Karpas-422 (cell line): ENCODE measurements around the gene ZFP36L1. TPM values are rescaled to one million over a fixed set of nuclear protein-coding genes. Genes with fewer than 3 reads are reported as not detected.

Source experiments
- DNase-seq: peaks from one replicate; pipeline ENCODE4 v3.0.0-alpha.2; 2015
- H2AFZ ChIP-seq: fragments of 200-600 bp; sonication (generic); 2 replicates; pipeline ENCODE4 v1.6.1; 2014; ENCODE audit warnings: antibody characterized with exemption, low read length, mixed read lengths
- H3K27ac ChIP-seq: fragments of 200-600 bp; sonication (generic); 2 replicates; pipeline ENCODE4 v1.5.1; 2014; ENCODE audit warnings: mild to moderate bottlenecking, low read length, moderate library complexity
- H3K27me3 ChIP-seq: fragments of 200-600 bp; sonication (generic); 2 replicates; pipeline ENCODE4 v1.6.1; 2014; ENCODE audit warnings: low read length, mixed read lengths
- H3K36me3 ChIP-seq: fragments of 200-600 bp; sonication (generic); 2 replicates; pipeline ENCODE4 v1.6.1; 2014; ENCODE audit warnings: low read length, mixed read lengths; ENCODE audit not compliant: insufficient read depth
- H3K4me1 ChIP-seq: fragments of 200-600 bp; sonication (generic); 2 replicates; pipeline ENCODE4 v1.6.1; 2014; ENCODE audit warnings: mild to moderate bottlenecking, low read length, mixed read lengths
- H3K4me2 ChIP-seq: fragments of 200-600 bp; sonication (generic); 2 replicates; pipeline ENCODE4 v1.6.1; 2014; ENCODE audit warnings: low read length, low read depth, mild to moderate bottlenecking; ENCODE audit not compliant: poor library complexity, severe bottlenecking
- H3K4me3 ChIP-seq: fragments of 200-600 bp; sonication (generic); 2 replicates; pipeline ENCODE4 v1.5.1; 2014; ENCODE audit warnings: mild to moderate bottlenecking, antibody characterized with exemption, low read length, mixed read lengths
- H3K79me2 ChIP-seq: fragments of 200-600 bp; sonication (generic); 2 replicates; pipeline ENCODE4 v1.6.1; 2014; ENCODE audit warnings: mild to moderate bottlenecking, low read length, mixed read lengths
- H3K9ac ChIP-seq: fragments of 200-600 bp; sonication (generic); 2 replicates; pipeline ENCODE4 v1.6.0; 2014; ENCODE audit warnings: low read length
- H3K9me2 ChIP-seq: fragments of 200-600 bp; sonication (generic), shearing (Covaris generic); replicated peaks from 2 replicates; pipeline ENCODE4 v1.6.0; 2014; ENCODE audit warnings: mild to moderate bottlenecking, low read length, moderate library complexity; ENCODE audit not compliant: insufficient read depth
- H3K9me3 ChIP-seq: fragments of 300-700, 200-600 bp; sonication (generic); 2 replicates; pipeline ENCODE4 v1.6.1; 2014; ENCODE audit warnings: low read length, mixed read lengths
- H4K20me1 ChIP-seq: fragments of 200-600 bp; sonication (generic); 2 replicates; pipeline ENCODE4 v1.6.1; 2014; ENCODE audit warnings: mild to moderate bottlenecking, antibody characterized with exemption, low read length, low read depth; ENCODE audit not compliant: insufficient read depth
- total RNA-seq: library from RNA; depleted of rRNA; stranded (reverse); fragments of >200 nt; shearing (Covaris generic); gene quantifications from 2 replicates; pipeline ENCODE4 v1.2.3, GENCODE V29; 2014; ENCODE audit warnings: low replicate concordance

ZFP36L1 gene
- total RNA-seq, 1 experiment from 2014 or later = 76.8 TPM

DNA sequence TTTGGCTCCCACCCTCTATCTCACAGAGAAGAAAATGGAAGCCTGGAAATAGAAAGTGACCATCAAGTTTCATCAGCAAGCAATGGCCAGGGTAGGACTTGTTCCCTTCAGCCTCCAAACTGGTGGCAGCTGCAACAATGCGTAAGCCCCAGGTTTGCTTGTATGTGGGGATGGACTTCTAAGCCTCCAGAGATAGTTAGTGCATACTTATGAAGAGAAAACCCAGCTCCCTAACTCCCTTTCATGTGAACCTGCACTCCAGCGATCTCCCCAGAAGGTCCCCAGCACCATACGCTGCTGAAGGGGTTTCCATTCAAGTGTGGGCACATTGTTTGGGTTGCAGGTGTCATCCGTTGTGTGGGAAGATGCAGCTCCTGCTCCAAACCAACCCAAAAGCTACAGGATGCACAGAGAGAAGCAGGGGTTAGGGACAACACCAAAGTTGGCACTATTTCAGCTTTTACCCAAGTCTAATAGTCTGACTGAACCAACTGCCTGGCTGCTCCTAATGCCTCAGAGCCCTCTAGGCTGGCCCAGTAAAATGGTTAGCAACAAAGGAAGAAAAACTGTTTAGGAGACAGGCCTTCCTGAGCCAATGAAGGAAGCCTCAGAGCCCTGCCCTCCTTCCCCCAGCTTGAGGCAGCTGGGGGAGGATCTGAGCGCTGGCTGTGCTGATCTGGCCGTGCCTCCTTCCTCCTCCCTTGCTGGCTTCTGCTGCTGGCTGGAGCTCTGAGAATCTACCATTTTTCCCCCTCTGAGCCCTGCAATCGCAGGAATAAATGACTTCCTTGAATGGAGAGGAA is 12.3 kb downstream of the ZFP36L1 start:
- Histone ChIP-seq H3K79me2 (no peaks in the 10 kb centered on the region), H3K27me3 (no peaks in the 10 kb centered on the region), H3K9me3 (no peaks in the 10 kb centered on the region), H3K4me1 (no peaks in the 10 kb centered on the region), H3K27ac (no peak overlapping the region), H2AFZ (no peak overlapping the region), H3K36me3 (no peaks in the 10 kb centered on the region), H3K9me2 (no peaks in the 10 kb centered on the region), H3K4me2 (no peak overlapping the region), H3K4me3 (no peak overlapping the region), H4K20me1 (no peaks in the 10 kb centered on the region), H3K9ac (no peak overlapping the region)
- no peak for DNase-seq

DNA sequence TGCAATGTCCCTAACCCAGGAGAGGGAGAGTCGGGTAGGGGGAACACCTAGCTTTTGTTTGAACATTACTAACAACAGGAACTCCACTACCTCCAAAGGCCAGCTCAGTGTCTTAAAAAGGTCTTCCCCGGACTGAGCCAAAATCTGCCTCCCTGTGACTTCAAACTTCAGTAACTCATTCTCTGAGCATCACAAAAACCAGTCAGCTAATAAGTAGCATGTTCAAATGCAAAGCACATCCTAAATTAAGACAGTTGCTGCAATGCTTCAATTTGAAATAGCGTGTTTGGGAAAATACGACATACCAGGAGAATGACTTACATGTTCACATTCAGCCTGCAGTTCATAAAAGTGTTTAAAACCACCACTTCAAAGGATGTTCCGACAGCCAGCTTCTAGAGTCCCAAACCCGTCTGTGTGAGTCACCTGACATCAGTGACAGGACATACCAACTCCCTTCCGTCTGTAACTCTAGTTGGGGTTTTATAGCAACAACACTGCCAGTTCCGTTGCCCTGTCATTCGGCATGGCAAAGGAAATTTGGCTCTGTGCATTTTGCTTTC is 13.0 kb downstream of the ZFP36L1 start:
- DNase-seq = no peak
- H3K9ac ChIP-seq = no peak overlapping the region

DNA sequence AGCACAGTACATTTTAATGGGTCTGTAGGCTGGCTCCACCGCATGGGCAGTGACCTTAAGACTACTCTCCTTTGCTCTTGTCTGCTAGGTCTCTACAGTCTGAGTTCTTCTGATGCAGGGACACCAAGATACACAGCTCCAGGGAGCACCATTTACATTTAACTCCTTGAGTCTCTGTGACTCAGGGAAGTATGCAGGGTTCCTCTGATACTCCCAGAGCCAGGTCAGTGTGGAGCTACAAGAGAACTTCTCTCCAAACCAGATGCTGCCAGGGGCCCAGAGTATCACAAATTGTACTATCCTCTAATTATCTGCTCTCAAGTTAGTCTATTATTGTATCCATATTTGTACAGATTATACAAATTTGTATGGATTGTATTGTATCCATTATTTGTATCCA is 15.2 kb downstream of the ZFP36L1 start:
- Histone ChIP-seq H3K79me2 (no peaks in the 10 kb centered on the region), H3K4me3 (no peak overlapping the region), H3K27me3 (no peaks in the 10 kb centered on the region), H2AFZ (no peak overlapping the region), H3K9ac (no peak overlapping the region), H4K20me1 (no peaks in the 10 kb centered on the region), H3K9me2 (no peaks in the 10 kb centered on the region), H3K27ac (no peak overlapping the region), H3K4me1 (no peaks in the 10 kb centered on the region), H3K36me3 (no peaks in the 10 kb centered on the region), H3K9me3 (no peaks in the 10 kb centered on the region), H3K4me2 (no peak overlapping the region)
- DNase-seq = no peak

More for the DNA sequence above, 13.0 kb downstream of the ZFP36L1 start:
- Histone ChIP-seq H3K79me2 (no peaks in the 10 kb centered on the region), H3K4me1 (no peaks in the 10 kb centered on the region), H3K9me2 (no peaks in the 10 kb centered on the region), H4K20me1 (no peaks in the 10 kb centered on the region), H3K27ac (no peak overlapping the region), H2AFZ (no peak overlapping the region), H3K4me3 (no peak overlapping the region), H3K27me3 (no peaks in the 10 kb centered on the region), H3K36me3 (no peaks in the 10 kb centered on the region), H3K4me2 (no peak overlapping the region), H3K9me3 (no peaks in the 10 kb centered on the region)

DNA sequence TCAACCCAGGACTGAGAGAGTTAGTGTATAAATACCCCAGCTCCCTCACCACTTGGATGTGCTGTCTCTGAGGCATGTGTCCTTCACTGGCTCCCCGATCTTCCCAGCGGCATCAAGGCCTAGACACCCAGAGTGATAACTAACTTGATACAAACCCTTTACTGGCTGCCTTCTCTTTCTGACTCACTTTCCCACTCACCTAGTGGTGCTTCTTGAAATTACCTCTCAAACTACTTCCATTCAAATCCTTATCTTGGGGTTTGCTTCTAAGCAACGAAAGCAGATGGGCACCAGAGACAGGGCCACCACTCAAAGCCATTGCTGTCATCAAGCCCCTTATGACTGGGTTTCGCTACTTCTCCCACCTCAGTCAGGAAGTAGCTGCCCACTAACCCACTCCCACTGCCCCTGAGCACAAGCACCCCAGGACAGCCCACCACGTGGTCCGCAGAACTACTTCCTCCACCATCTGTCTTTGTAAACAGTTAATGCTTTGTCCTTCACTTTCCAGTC is 17.2 kb downstream of the ZFP36L1 start:
- peak; percentile 71 for DNase-seq
- H3K4me1 ChIP-seq = no peaks in the 10 kb centered on the region
- no peak overlapping the region for H3K27ac ChIP-seq
- H2AFZ ChIP-seq = no peak overlapping the region
- H3K79me2 ChIP-seq = no peaks in the 10 kb centered on the region
- no peaks in the 10 kb centered on the region for H3K9me3 ChIP-seq
- H3K4me2 ChIP-seq = no peak overlapping the region
- no peak overlapping the region for H3K9ac ChIP-seq
- H3K27me3 ChIP-seq = no peaks in the 10 kb centered on the region
- H3K36me3 ChIP-seq = no peaks in the 10 kb centered on the region
- H3K4me3 ChIP-seq = no peak overlapping the region
- H4K20me1 ChIP-seq = no peaks in the 10 kb centered on the region
- no peaks in the 10 kb centered on the region for H3K9me2 ChIP-seq

DNA sequence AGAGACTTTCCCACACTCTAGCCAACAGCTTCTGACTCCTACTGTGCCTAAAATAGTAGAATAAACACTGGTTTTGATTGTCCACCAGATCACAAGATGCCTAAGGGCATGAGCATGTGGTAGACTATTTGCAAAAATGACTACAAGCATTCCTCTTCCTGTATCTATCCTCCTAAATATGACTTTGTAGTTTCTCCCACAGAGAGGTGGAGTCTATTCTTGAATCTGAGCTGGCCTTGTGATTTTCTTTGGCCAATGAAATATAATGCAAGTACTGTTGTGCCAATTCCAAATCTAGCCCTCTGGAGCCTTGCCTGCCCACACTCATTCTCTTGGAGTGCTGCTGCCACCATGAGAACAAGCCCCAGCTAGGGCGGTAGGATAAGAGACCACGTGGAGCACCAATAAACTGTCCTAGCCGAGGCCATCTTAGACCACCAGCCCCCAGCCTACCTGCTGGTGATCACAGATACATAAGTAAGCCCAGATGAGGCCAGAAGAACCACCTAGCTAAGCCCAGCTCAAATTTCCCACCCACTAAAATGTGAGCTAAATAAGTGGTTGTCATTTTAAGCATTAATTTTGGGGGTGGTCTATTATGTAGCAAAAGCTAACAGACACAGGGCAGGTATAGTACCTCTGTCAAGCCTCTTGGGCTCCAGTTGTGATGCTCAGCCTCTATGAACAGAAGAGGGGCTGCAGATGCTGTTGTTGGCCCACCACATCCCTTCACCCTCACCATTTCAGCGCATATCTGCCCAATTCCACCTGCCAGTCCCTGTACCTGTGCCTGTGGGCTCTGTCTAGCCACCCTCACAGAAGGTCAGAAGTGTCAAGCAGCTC is 17.9 kb downstream of the ZFP36L1 start:
- H3K4me2 ChIP-seq = no peak overlapping the region

DNA sequence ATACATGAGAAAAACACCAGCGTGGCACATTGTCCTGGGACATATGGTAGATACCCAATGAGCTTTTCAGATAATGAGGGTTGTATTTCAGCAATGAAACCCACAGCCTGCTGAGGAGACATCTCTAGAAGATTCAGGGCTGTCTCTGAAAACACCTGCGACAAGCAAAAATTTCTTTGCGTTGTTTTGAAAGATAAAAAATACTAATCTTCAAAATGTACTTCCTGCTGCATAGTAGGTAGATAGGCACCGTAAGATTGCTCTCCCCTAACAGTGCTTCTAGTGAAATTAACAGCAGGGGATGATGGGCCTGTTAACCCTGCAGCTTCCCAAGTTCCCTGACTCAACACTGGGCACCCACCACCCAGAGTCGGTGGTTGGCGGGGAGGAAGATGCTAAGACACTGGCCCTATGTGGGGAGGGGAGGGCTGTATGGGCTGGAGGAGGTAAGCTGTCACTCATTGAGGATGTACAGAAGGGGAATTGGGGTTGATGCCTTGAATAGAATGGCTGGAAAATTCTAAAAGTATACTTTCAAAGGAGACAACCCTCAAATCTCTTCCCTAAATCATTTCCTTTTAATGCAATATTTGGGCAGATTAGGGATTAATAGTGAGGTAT is 20.0 kb downstream of the ZFP36L1 start:
- Histone ChIP-seq H3K9me2 (no peaks in the 10 kb centered on the region), H2AFZ (no peak overlapping the region), H3K4me3 (no peak overlapping the region), H3K9ac (no peak overlapping the region), H3K27me3 (no peaks in the 10 kb centered on the region), H3K4me1 (no peaks in the 10 kb centered on the region), H3K4me2 (no peak overlapping the region), H3K9me3 (no peaks in the 10 kb centered on the region), H3K79me2 (no peaks in the 10 kb centered on the region), H3K27ac (no peak overlapping the region), H3K36me3 (no peaks in the 10 kb centered on the region), H4K20me1 (no peaks in the 10 kb centered on the region)
- DNase-seq = no peak

More for the DNA sequence above, 17.9 kb downstream of the ZFP36L1 start:
- H3K9me3 ChIP-seq = no peaks in the 10 kb centered on the region
- no peaks in the 10 kb centered on the region for H3K79me2 ChIP-seq
- DNase-seq = no peak
- H3K9me2 ChIP-seq = no peaks in the 10 kb centered on the region
- no peaks in the 10 kb centered on the region for H4K20me1 ChIP-seq
- no peaks in the 10 kb centered on the region for H3K4me1 ChIP-seq
- H3K9ac ChIP-seq = no peak overlapping the region
- no peak overlapping the region for H3K4me3 ChIP-seq
- no peak overlapping the region for H3K27ac ChIP-seq
- no peaks in the 10 kb centered on the region for H3K36me3 ChIP-seq
- no peak overlapping the region for H2AFZ ChIP-seq
- no peaks in the 10 kb centered on the region for H3K27me3 ChIP-seq

DNA sequence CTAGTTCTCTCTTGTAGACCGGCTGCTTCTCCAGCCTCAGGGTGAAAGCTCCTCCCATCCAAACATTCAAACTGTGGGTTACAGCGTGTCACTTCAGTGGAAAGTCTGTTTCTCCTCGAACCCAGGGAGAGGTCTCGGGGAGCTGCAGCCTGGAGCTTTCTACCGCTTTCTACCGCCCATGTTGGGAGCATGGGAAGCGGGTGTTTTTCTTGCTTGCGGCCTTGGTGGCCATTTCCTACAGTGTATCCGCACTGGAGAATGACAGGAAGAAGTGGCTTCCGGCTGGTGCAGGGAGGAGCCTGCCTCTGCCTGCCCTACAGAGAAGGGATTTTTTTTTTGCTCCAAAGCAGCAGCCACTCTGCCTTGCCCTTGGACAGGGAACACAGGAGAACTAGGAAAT is 21.2 kb downstream of the ZFP36L1 start:
- Histone ChIP-seq H3K27ac (no peak overlapping the region), H3K4me1 (no peaks in the 10 kb centered on the region), H3K9ac (no peak overlapping the region), H3K9me3 (no peaks in the 10 kb centered on the region), H2AFZ (no peak overlapping the region), H3K4me3 (no peak overlapping the region), H4K20me1 (no peaks in the 10 kb centered on the region), H3K27me3 (no peaks in the 10 kb centered on the region), H3K36me3 (no peaks in the 10 kb centered on the region), H3K9me2 (no peaks in the 10 kb centered on the region), H3K79me2 (no peaks in the 10 kb centered on the region), H3K4me2 (no peak overlapping the region)
- DNase-seq = no peak
